Adipose tissue (tissue), 3 donors: Measurements from ENCODE around the gene IGSF21. TPM values are rescaled to one million over a fixed set of nuclear protein-coding genes. Genes with fewer than 3 reads are reported as not detected.

Source experiments
- H3K27ac ChIP-seq: one replicate; pipeline ENCODE4 v1.5.1; 2013; ENCODE audit warnings: low read depth, low read length
- WGBS, 3 donors: extraction: QIAGEN DNeasy Blood & Tissue Kit; methylation state at CpG; one replicate each; pipeline ENCODE4 v1.1.7; 2013; 5-methylcytosine and 5-hydroxymethylcytosine counted together
- polyA plus RNA-seq, 3 donors: library from polyadenylated mRNA; stranded (reverse); fragments of 200-250 nt; gene quantifications; one replicate each; pipeline ENCODE4 v1.2.3, GENCODE V29; 2013
- donor health status: healthy with polysubstance abuse.
- donor health status: Bipolar disorder and iron deficiency.
- donor health status: healthy.

Gene IGSF21
- polyA plus RNA-seq: under 1 TPM; 0.46 to 0.90 (median 0.48) TPM

GRCh38 chr1:18107369-18108298 is at the start of gene IGSF21:
Gene IGSF21 (plus strand): TSS chr1:18107798. CDS start chr1:18108129, 331 bp downstream.
- WGBS, 3 donors: 1 to 3% (median 1%) methylated on average over 73 to 107 of the region's 108 CpGs
- H3K27ac ChIP-seq: no peak within 1 kb of the TSS

DNA sequence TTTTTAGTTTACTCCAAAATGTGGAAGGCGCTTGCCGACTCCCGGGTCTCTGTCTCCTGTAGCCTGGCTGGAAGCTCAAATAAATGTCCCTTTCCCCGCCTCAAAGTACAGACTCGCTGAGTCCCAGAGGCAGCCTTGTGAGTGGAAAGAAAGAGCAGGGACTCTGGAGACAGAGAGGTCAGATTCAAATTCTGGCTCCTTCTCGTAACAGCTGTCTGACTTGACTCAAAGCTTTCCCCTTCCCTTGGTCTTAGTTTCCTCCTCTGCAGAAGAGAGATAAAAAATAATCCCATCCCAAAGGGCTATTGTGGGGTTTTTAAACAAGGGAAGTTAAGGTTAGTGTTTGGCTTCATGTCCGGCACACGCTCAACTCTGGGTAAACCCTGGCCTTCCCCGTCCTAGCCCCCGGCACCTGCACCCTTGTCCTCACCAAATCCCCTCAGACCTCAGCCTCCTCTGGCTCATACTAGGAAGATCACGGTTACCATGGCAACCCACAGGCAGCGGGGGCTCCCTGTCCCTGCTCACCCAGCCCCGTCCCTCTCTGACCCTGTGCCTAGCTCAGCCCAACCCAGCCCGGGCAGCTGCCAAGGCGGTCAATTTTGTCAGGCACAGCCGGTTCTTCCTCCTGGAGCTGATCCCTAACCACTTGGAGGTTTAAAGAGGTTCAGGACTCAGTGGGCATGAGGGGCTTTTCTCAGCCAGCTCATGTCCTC is 49.2 kb upstream of the IGSF21 start:
- 55 to 65% (median 64%) methylated on average over 16 of the region's 16 CpGs for WGBS, 3 donors
- no peak overlapping the region for H3K27ac ChIP-seq

DNA sequence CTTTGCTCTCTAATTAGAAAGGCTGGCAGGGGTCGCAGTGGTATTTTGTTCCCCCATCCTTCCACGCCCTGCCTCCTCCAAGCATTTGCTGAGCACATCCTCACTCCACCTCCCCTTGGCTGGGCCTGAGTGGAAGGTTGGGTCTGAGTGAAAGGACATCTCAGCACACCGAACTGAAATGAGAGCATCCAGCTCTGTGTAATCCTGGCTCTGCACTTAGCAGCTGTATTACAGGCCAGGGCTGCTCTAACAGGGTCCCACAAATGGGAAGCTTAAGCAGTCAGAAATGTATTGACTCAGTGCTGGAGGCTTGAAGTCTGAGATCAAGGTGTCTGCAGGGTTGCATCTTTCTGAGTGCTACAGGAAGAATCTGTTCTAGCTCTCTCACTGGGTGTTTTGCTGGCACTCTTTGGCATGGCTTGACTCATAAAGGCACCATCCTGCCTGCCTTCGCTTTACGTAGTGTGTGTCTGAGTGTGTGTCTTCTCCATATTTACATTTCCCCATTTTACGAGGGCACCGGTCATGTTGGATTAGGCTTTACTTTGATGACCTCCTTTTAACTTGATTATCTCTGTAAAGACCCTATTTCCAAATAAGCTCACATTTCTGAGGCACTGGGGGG is 48.5 kb upstream of the IGSF21 start:
- H3K27ac ChIP-seq: no peak overlapping the region
- 57 to 75% (median 57%) methylated on average over 7 of the region's 7 CpGs for WGBS, 3 donors

- H3K27ac ChIP-seq: no peak overlapping the region
- 88 to 91% (median 90%) methylated on average over 14 of the region's 14 CpGs for WGBS, 3 donors
Observed at GRCh38 chr1:18060366-18060765, 47.2 kb upstream of the IGSF21 start.

DNA sequence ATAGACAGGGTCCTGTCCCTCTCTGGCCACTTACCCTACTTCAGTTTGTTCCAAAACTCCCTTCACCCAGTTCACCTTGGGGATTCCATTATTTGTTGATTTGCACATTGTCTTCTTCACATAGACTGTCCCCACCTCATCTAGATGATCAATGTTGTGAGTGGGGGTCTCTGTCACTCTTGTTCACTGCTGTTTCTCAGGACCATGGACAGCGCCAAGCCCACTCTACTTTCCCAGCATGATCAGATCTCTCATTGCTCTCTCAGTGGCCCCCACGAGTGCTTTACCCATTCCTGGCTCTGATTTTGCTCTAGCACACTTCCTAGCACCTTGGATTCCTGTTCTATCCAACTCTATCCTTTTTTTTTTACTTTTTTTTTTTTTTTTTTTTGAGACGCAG is 45.4 kb upstream of the IGSF21 start:
- WGBS, 3 donors: 54 to 73% (median 59%) methylated on average over 3 of the region's 3 CpGs
- H3K27ac ChIP-seq: no peak overlapping the region

GRCh38 chr1:18064534-18064933 is 43.1 kb upstream of the IGSF21 start:
- 2 to 9% (median 9%) methylated on average over 7 of the region's 7 CpGs for WGBS, 3 donors
- H3K27ac ChIP-seq: no peak overlapping the region

DNA sequence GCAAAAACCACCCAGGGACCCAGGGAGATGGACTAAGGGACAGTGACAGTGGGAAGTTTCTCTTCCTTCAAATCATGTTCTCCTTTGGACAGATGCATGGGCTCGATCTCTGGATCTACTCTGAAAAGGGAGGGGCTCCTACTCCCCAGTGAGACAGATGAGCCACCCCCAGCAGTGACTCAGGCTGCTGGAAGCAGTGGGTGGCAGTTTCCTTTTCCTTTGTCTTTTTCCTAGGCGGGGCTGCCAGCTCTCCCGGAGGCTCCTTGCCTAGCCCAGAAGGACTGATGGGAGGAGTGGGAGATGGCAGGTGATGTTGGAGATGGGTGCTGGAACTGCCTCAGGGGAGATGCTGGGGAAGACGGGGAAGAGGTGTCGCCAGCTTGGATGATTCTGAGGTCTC is 41.0 kb upstream of the IGSF21 start:
- H3K27ac ChIP-seq: no peak overlapping the region
- 73 to 85% (median 76%) methylated on average over 5 of the region's 5 CpGs for WGBS, 3 donors

DNA sequence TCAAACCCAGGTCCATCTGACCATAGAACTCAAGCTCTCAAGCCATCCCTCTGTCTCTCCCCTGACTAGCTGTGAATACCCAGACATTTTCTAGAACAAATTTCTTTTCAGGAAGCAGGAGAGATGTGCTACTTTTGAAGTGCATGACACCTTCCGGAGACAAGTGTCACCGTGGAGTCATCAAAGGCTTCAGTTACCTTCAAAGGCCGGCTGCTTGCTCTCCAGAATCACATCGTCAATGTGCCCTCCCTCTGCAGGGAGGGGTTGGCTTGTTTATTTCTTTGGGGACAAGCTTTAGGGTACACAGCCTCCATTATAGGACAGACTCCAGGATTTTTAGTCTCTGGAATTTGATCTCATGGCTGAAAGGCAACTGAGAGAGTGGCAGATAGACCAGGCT is 37.7 kb upstream of the IGSF21 start:
- 41 to 51% (median 44%) methylated on average over 4 of the region's 4 CpGs for WGBS, 3 donors
- no peak overlapping the region for H3K27ac ChIP-seq

GRCh38 chr1:18072066-18072465 is 35.5 kb upstream of the IGSF21 start:
- WGBS, 3 donors: 61 to 75% (median 70%) methylated on average over 9 of the region's 9 CpGs
- H3K27ac ChIP-seq: no peak overlapping the region

DNA sequence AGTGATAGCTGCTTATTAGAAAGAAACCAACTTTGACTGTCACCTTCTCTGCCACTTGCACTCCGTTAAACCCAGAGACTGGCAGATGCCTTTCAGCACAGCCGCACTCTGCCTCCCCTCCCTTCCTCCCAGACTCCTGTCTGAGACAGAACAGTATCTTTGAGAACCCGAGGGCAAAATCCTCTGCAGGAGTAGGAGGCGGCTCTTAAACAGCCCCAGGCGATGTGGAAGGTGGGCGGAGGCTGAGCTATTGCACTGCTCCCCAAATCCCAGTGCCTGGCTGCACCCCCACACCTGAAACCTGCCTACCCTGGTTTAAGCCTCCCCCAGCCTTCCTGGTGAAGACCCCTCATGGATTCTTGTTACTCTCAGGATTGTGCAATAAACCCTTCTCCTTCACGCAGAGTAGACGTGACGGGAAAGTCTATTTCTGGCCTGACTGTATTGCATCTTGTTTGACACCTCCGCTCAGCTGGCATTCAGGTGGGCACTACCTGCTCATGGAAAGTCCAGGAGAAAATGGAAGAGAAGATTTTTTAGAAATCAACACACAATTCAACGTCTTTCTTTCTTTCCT is 34.4 kb upstream of the IGSF21 start:
- 76 to 80% (median 79%) methylated on average over 11 of the region's 11 CpGs for WGBS, 3 donors
- H3K27ac ChIP-seq: no peak overlapping the region

DNA sequence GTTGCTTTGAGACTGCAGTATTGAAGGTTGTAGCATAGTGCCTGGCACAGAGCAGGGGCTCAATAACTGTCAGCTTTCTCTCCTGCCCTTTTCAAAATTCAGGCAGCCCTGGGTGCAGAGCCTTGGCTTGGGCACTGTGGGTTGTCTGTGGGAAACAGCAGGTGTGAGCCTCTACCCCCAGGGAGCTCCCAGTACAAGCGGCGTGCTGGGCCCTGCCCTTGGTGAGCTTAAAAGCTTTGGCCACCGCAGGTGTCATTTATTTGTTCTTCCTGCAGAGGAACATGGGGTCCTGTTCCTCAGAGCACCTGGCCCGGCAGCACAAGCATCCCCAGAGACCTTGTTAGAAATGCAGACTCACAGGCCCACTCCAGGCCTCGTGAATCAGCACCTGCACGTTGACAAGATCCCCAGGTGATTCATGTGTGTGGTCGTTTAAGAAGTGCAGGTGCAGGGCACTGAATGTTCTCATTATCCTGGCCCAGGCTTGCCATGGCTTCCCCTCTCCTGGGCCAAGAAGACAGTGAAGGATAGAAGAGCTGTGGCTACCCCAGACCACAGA is 29.9 kb upstream of the IGSF21 start:
- WGBS, 3 donors: 38 to 68% (median 63%) methylated on average over 7 of the region's 7 CpGs
- H3K27ac ChIP-seq: no peak overlapping the region

GRCh38 chr1:18079941-18080735 is 27.5 kb upstream of the IGSF21 start:
- 65 to 76% (median 70%) methylated on average over 31 of the region's 31 CpGs for WGBS, 3 donors
- H3K27ac ChIP-seq: no peak overlapping the region

DNA sequence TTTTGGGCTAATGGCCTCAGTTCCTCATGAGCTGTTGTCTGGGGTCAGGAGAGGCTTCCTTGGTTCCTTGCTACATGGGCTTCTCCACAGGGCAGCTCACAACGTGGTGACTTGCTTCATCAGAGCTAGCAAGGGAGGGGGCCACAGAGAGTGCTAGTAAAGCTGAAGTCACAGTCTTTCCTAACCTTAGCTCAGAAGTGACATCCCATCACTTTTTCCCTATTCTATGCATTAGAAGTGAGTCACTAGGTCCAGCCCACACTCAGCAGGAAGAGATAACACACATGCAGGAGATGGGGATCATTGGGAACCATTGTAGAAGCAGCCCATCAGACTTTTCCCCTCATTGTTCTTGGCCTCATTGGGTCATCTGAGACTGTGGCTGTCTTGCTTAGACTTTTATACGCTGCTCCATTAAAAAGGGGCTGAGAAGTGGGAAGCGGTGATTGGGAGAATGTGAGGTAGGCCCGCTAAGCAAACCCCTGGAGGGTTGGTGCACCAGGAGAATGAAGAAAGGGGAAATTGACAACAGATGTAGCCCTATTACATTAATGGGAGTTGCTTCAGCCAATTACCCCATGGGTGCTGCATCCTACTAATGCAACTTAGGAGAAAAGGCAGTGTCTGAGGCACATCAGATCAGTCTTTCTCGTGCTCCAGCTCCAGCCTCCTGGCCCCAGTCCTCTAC is 22.1 kb upstream of the IGSF21 start:
- WGBS, 3 donors: 65 to 70% (median 68%) methylated on average over 5 of the region's 5 CpGs
- no peak overlapping the region for H3K27ac ChIP-seq

- H3K27ac ChIP-seq: no peak overlapping the region
- 21 to 26% (median 26%) methylated on average over 10 of the region's 10 CpGs for WGBS, 3 donors
Observed at GRCh38 chr1:18088077-18088594, 19.5 kb upstream of the IGSF21 start.

DNA sequence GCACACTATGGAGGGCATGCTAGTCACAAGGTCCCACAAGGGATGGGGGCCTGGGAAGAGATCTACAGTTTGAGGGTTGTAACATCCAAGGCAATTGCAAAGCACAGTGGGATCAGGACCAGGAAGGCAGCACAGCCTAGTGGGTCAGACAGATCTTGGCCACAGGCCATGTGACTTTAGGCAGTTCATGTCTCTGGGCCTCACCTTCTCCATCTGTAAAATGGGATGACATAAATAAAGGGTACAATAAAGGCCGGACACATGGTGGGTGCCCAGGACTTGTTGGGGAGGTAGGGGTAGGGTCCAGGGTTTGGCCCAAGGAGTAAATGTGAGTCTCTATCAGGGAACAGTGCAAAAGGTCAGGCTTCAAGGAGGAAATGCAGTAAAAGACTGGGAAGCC is 18.1 kb upstream of the IGSF21 start:
- 90 to 96% (median 96%) methylated on average over 1 of the region's 1 CpG for WGBS, 3 donors
- H3K27ac ChIP-seq: no peak overlapping the region

- WGBS, 3 donors: 25 to 29% (median 28%) methylated on average over 8 of the region's 8 CpGs
- no peak overlapping the region for H3K27ac ChIP-seq
Observed at GRCh38 chr1:18090636-18091035, 17.0 kb upstream of the IGSF21 start.
